CD4-positive, alpha-beta memory T cell (primary cell): ENCODE results near the gene ST14. TPM values are rescaled to one million over a fixed set of nuclear protein-coding genes. Genes with fewer than 3 reads are reported as not detected.
A peak's percentile ranks its signal among the peaks of the same experiment; 100 is the strongest.

Experiments used
- CTCF ChIA-PET: fragments of 350-600 bp; sonication (Branson Sonifier 250); formaldehyde crosslinking; loops from one replicate; lab custom pipeline; 2021; ENCODE audit warnings: inconsistent platforms; ENCODE audit not compliant: partially characterized antibody; lab: Charles Lee
- POLR2A ChIA-PET: fragments of 350-600 bp; sonication (Branson Sonifier 250); formaldehyde crosslinking; loops from one replicate; lab custom pipeline; 2021; ENCODE audit not compliant: partially characterized antibody; lab: Charles Lee
- DNase-seq, 5 donors: peaks; one replicate each; pipeline versions ENCODE4 v3.0.0 to v3.0.0-alpha.2; 2020 to 2022; ENCODE audit warnings: mixed read lengths in 1 of 5
- H3K27ac ChIP-seq: one replicate; pipeline ENCODE4 v1.7.0; 2013; ENCODE audit warnings: low read depth, low read length
- H3K27me3 ChIP-seq: 2 replicates; pipeline ENCODE4 v1.7.0; 2013; ENCODE audit warnings: mild to moderate bottlenecking, low read length, moderate library complexity; ENCODE audit not compliant: insufficient read depth
- H3K36me3 ChIP-seq: 2 replicates; pipeline ENCODE4 v1.7.0; 2013; ENCODE audit warnings: mild to moderate bottlenecking, low read length, moderate library complexity; ENCODE audit not compliant: insufficient read depth
- H3K4me1 ChIP-seq: 2 replicates; pipeline ENCODE4 v1.7.0; 2013; ENCODE audit warnings: mild to moderate bottlenecking, low read length, moderate library complexity; ENCODE audit not compliant: insufficient read depth
- H3K4me3 ChIP-seq, 2 donors: one replicate each; pipeline ENCODE4 v1.7.0; 2013; ENCODE audit warnings: low read length in 2 of 2, mild to moderate bottlenecking in 1 of 2
- H3K9me3 ChIP-seq, 2 donors: one replicate each; pipeline ENCODE4 v1.7.0; 2013; ENCODE audit warnings: low read length in 2 of 2, control low read depth in 1 of 2; ENCODE audit not compliant: control insufficient read depth in 1 of 2
- H3K27ac Mint-ChIP-seq, 7 donors: one replicate each; pipeline ENCODE4 v1.8.0; 2020 to 2021; ENCODE audit warnings: mixed read lengths in 7 of 7, mild to moderate bottlenecking in 6 of 7, inconsistent platforms in 3 of 7, moderate library complexity in 3 of 7
- H3K27me3 Mint-ChIP-seq, 2 donors: one replicate each; pipeline ENCODE4 v1.8.0; 2020 to 2021; ENCODE audit warnings: mixed read lengths in 2 of 2
- H3K36me3 Mint-ChIP-seq, 2 donors: one replicate each; pipeline ENCODE4 v1.8.0; 2020 to 2021; ENCODE audit warnings: mixed read lengths in 2 of 2, inconsistent platforms in 1 of 2, mild to moderate bottlenecking in 1 of 2
- H3K4me1 Mint-ChIP-seq, 4 donors: one replicate each; pipeline ENCODE4 v1.8.0; 2020 to 2021; ENCODE audit warnings: mixed read lengths in 4 of 4, mild to moderate bottlenecking in 1 of 4
- H3K4me3 Mint-ChIP-seq, 8 donors: one replicate each; pipeline ENCODE4 v1.8.0; 2020 to 2021; ENCODE audit warnings: mixed read lengths in 8 of 8, mild to moderate bottlenecking in 7 of 8, moderate library complexity in 6 of 8, inconsistent platforms in 3 of 8
- H3K9me3 Mint-ChIP-seq, 8 donors: one replicate each; pipeline ENCODE4 v1.8.0; 2020 to 2021; ENCODE audit warnings: mixed read lengths in 8 of 8, mild to moderate bottlenecking in 5 of 8, inconsistent platforms in 3 of 8, moderate library complexity in 1 of 8
- intact Hi-C: fragments of 100-400 bp; cut with micrococcal nuclease; formaldehyde crosslinking; loops from one replicate; pipeline ENCODE4 v1.15.1; 2023
- polyA plus RNA-seq, 2 donors: library from polyadenylated mRNA; unstranded; fragments of 300-500 nt; fragmentation: Illumina TruSeq; gene quantifications; one replicate each; pipeline ENCODE4 v1.2.3, GENCODE V29; 2021
- total RNA-seq, 2 experiments: library from RNA; stranded (reverse); gene quantifications; one replicate each; pipeline ENCODE4 v1.2.3, GENCODE V29; 2021

Gene ST14
- total and polyA plus RNA-seq, 4 experiments from 2014 or later, result 0.47 to 0.79 (median 0.72) TPM; not detected in 1

DNA sequence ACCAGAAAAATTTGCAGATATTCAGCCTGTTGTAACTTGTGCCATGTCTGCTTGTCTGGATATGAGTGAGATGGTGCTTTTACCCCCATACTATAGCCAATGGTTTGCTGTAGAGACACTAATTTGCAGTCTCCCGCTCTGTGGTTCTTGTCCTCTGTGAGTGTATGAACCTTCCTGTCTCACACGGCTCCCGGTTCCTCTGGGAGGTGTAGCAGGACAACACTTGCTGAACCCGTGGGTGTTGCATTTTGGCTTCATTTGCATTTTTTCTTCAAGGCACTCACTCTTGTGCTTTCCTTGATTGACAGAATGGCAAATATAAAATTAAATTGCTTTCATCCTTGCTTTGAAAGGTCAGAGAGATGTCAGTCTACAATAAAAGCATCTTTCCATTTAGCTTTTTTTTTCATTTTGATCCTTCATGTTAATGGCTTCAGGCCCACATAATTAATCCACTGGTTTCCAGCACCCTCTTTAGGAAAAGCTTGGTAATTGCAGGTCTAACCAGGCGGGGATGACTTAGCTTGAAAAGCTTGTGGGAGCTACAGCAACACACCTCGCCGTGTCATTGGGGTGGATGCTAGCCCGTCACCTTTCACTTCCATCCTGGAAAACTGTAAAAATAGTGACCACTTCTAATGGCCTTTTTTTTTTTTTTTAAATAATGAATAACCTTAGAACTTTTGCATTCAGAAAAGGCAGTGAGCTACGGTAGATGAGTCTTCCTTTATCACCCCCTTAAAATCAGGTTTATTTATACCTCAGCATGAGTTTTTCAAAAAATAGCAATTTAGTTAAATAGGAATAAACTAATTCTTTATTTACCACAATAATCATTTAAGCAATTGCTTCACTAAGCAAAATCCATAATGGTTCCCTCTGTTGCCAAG, 27.4 kb upstream of the ST14 start:
- H3K9me3 Mint-ChIP-seq, result no peaks in the 10 kb centered on the region
- H3K4me1 Mint-ChIP-seq, result peaks cover 0 to 2% (median 0%) of the 10 kb centered on the region in 4 donors
- DNase-seq, result peak; percentile 63 to 73 (median 68)
- POLR2A ChIA-PET, result interaction anchor here (0.9 to 2.1 kb wide), 8 partner anchors 13 to 349 kb away, joined by 3 to 8 read pairs (median 6); partner anchors contain the start of gene NFRKB
- Histone ChIP-seq H3K4me1 (no peaks in the 10 kb centered on the region), H3K4me3 (no peak overlapping the region), H3K9me3 (no peaks in the 10 kb centered on the region), H3K27me3 (no peaks in the 10 kb centered on the region), H3K36me3 (peaks cover 19% of the 10 kb centered on the region), H3K27ac (no peak overlapping the region)
- no peaks in the 10 kb centered on the region for H3K27me3 Mint-ChIP-seq
- peak overlapping the region in 2 of 7 donors; percentile 37 to 39 for H3K27ac Mint-ChIP-seq
- peaks cover 40 to 72% of the 10 kb centered on the region in 2 donors for H3K36me3 Mint-ChIP-seq
- intact Hi-C loops, result loop anchor here (1.0 to 5.0 kb wide), 6 partner anchors 63 to 365 kb away; partner anchors contain the start of gene APLP2
- CTCF ChIA-PET, result interaction anchor here (0.7 to 8.1 kb wide), 62 partner anchors 8 to 437 kb away, joined by 3 to 137 read pairs (median 5); partner anchors contain the start of genes NFRKB and PRDM10
- H3K4me3 Mint-ChIP-seq, result no peak overlapping the region

DNA sequence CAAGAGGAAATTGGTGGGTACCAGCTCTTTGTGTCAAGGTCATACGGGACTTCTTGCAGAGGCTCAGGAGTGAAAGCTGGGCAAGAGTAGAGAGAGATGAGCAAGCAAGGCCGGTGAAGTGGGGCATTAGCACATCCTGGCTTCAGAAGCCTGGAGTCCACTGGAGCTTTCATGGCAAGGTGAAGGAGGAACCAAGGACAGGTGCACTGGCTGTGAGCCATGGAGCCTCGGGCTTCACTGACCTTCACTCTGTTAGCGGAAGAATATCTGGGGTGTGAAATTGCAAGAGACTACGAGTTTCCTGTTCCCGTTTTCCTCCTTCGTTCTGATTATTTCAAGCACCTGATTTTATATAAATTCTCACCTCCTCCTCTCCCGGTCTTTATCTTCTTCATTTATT, 25.9 kb upstream of the ST14 start:
- no peak overlapping the region for H3K27ac ChIP-seq
- no peak overlapping the region for H3K4me3 ChIP-seq
- Mint-ChIP-seq H3K27ac (peak overlapping the region in 1 of 7 donors; percentile 51), H3K9me3 (no peaks in the 10 kb centered on the region), H3K4me1 (peaks cover 0 to 3% (median 0%) of the 10 kb centered on the region in 4 donors), H3K27me3 (no peaks in the 10 kb centered on the region), H3K4me3 (no peak overlapping the region), H3K36me3 (peaks cover 51 to 73% of the 10 kb centered on the region in 2 donors)
- H3K27me3 ChIP-seq, result no peaks in the 10 kb centered on the region
- no peaks in the 10 kb centered on the region for H3K9me3 ChIP-seq
- DNase-seq, result no peak
- H3K4me1 ChIP-seq, result no peaks in the 10 kb centered on the region
- ChIA-PET CTCF (interaction anchor here (0.9 to 8.1 kb wide), 10 partner anchors 8 to 368 kb away, joined by 3 to 137 read pairs (median 32); no protein-coding TSS in a partner anchor), POLR2A (interaction anchor here (0.9 kb wide), 1 partner anchor 350 kb away, joined by 3 read pairs; no protein-coding TSS in a partner anchor)
- H3K36me3 ChIP-seq, result peaks cover 14% of the 10 kb centered on the region
- intact Hi-C loops, result loop anchor here (2.0 to 5.0 kb wide), 2 partner anchors 65 to 191 kb away; partner anchors contain the start of gene APLP2

DNA sequence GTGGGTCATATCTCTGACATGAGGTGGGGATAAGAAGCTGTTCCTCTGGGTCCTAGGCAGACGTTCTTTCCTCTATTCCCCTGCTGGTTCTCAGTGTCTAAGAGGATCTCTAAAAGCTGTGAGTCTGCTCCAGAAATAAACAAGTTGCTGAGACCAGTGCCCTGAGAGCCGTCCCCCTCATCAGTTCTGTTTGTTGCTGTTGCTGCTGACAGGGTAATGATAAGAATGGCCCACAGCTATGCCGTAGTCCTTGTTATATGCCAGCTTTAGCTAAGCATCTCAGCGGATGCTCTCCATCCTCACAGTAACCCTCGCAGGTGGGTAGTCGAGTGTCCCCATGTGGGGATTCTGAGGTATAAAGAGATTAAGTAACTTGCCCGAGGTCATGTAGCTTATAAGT, 23.5 kb upstream of the ST14 start:
- no peaks in the 10 kb centered on the region for H3K9me3 ChIP-seq
- H3K4me3 ChIP-seq, result no peak overlapping the region
- H3K36me3 Mint-ChIP-seq, result peaks cover 49 to 66% of the 10 kb centered on the region in 2 donors
- no peaks in the 10 kb centered on the region for H3K27me3 Mint-ChIP-seq
- H3K4me1 Mint-ChIP-seq, result peaks cover 0 to 3% (median 0%) of the 10 kb centered on the region in 4 donors
- no peak for DNase-seq
- H3K4me1 ChIP-seq, result no peaks in the 10 kb centered on the region
- no peaks in the 10 kb centered on the region for H3K27me3 ChIP-seq
- ChIA-PET CTCF (interaction anchor here (0.7 to 1.7 kb wide), 3 partner anchors 144 to 351 kb away, joined by 3 to 4 read pairs (median 4); no protein-coding TSS in a partner anchor), POLR2A (no interaction called here)
- intact Hi-C loops, result no loop called here
- peaks cover 6% of the 10 kb centered on the region for H3K36me3 ChIP-seq
- no peak overlapping the region for H3K27ac Mint-ChIP-seq
- H3K27ac ChIP-seq, result no peak overlapping the region
- H3K9me3 Mint-ChIP-seq, result no peaks in the 10 kb centered on the region
- no peak overlapping the region for H3K4me3 Mint-ChIP-seq

DNA sequence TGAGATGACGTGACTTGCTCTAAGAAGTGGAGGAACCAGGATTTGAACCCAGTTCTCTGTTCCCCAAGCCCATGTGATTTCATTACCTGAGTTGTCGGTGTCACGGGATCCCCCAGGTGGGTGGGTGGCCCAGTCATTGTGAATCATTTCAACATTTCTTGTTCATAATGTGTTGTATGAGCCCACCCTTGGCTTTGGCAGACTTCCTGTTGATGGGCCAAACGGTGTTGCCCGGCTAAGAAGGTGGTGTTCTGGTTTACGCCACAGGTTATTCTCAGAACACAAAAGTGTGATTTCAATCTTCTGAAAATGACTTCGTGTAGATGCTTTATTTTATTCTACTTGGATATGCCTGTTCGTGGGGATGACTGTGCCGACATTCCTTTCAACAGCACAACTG, 21.6 kb upstream of the ST14 start:
- Mint-ChIP-seq H3K27ac (no peak overlapping the region), H3K36me3 (peaks cover 50 to 61% of the 10 kb centered on the region in 2 donors), H3K4me3 (no peak overlapping the region), H3K27me3 (no peaks in the 10 kb centered on the region), H3K9me3 (no peaks in the 10 kb centered on the region), H3K4me1 (peaks cover 0 to 1% (median 0%) of the 10 kb centered on the region in 4 donors)
- Histone ChIP-seq H3K4me1 (no peaks in the 10 kb centered on the region), H3K27me3 (no peaks in the 10 kb centered on the region), H3K4me3 (no peak overlapping the region), H3K27ac (no peak overlapping the region), H3K9me3 (no peaks in the 10 kb centered on the region), H3K36me3 (peaks cover 13% of the 10 kb centered on the region)
- ChIA-PET CTCF (no interaction called here), POLR2A (no interaction called here)
- no peak for DNase-seq
- intact Hi-C loops, result no loop called here

DNA sequence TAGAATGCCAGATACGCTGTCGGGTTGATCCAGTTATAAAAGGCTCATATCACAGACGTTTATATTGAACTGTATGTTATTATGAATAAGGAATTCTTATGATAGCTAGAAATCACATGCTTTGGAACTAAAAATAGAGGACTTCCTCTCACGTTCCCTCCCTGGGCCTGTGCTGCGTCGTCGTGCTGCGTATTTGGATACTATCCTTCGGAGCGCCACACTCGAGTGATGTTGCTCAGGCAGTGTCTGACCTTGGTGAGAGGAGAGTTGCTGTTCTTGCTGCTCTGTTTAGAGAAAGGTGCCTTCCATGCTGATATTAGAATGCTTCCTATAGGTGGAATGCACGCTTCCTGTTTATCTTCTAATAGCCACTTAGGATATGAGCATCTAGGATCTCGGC, 20.2 kb upstream of the ST14 start:
- Histone ChIP-seq H3K27me3 (no peaks in the 10 kb centered on the region), H3K9me3 (no peaks in the 10 kb centered on the region), H3K27ac (no peak overlapping the region), H3K4me3 (no peak overlapping the region), H3K36me3 (peaks cover 15% of the 10 kb centered on the region), H3K4me1 (no peaks in the 10 kb centered on the region)
- Mint-ChIP-seq H3K36me3 (peaks cover 44 to 60% of the 10 kb centered on the region in 2 donors), H3K9me3 (no peaks in the 10 kb centered on the region), H3K4me1 (peaks cover 0 to 1% (median 0%) of the 10 kb centered on the region in 4 donors), H3K4me3 (no peak overlapping the region), H3K27me3 (no peaks in the 10 kb centered on the region), H3K27ac (no peak overlapping the region)
- CTCF ChIA-PET, result interaction anchor here (0.9 to 1.0 kb wide), 2 partner anchors 11 to 199 kb away, joined by 3 read pairs; no protein-coding TSS in a partner anchor
- no peak for DNase-seq
- POLR2A ChIA-PET, result no interaction called here
- intact Hi-C loops, result no loop called here

DNA sequence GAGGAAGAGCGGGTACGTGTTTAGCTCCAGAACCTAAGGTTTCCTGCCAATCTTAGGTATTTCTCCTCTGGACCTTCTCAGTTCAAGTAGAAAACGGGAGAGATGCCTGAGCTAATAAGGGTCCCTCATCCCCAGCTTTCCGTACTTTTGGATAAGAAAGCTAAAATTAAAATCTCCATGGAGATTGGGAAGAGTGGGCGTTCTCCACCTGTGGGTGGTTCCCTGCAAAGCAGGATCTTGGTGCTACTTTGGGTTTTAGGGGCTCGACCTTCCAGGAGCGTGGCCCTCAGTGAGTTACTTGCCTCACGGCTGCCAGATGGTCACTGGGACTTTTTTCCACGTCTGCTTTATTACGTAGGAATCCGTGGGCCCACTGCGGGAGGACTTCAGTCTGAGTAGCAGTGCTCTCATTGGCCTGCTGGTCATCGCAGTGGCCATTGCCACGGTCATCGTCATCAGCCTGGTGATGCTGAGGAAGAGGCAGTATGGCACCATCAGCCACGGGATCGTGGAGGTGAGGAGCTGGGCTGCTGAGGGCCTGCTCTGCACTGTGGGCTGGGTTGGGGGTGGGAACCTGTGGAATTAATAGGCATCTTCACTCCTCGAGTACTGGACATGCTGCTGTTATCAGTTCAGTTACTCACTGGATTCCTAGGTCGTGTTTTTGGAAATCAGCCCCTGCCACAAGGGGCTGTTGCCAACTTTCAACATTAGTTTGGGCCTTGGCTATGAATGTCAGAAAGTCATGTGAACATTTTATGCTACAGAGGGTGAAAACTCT, 17.8 kb upstream of the ST14 start:
- H3K27me3 ChIP-seq, result no peaks in the 10 kb centered on the region
- H3K9me3 ChIP-seq, result no peaks in the 10 kb centered on the region
- Mint-ChIP-seq H3K9me3 (no peaks in the 10 kb centered on the region), H3K4me3 (no peak overlapping the region), H3K27me3 (no peaks in the 10 kb centered on the region), H3K4me1 (peaks cover 6 to 14% (median 7%) of the 10 kb centered on the region in 4 donors), H3K36me3 (peaks cover 36 to 44% of the 10 kb centered on the region in 2 donors), H3K27ac (no peak overlapping the region)
- intact Hi-C loops, result no loop called here
- no peak for DNase-seq
- POLR2A ChIA-PET, result no interaction called here
- H3K36me3 ChIP-seq, result peaks cover 9% of the 10 kb centered on the region
- H3K27ac ChIP-seq, result no peak overlapping the region
- CTCF ChIA-PET, result interaction anchor here (1.0 kb wide), 1 partner anchor 9 kb away, joined by 6 read pairs; no protein-coding TSS in a partner anchor
- H3K4me1 ChIP-seq, result peaks cover 7% of the 10 kb centered on the region
- H3K4me3 ChIP-seq, result no peak overlapping the region
